HEK293 (cell line): ENCODE results near the gene RRP1.

Source experiments
- ATF2 ChIP-seq: fragments of 450-650 bp; formaldehyde crosslinking; IDR thresholded peaks from 2 replicates; pipeline ENCODE4 v1.5.1; 2016; ENCODE audit warnings: missing biosample characterization, missing genetic modification characterization, low read depth
- CTCF ChIP-seq: fragments of 450-650 bp; formaldehyde crosslinking; IDR thresholded peaks from 2 replicates; pipeline ENCODE4 v1.5.1; 2016; ENCODE audit warnings: missing biosample characterization, missing genetic modification characterization
- ZNF274 ChIP-seq, 2 experiments: fragments of 200-500 bp in 1 of 2; fragments of 450-650 bp in 1 of 2; sonication (Bioruptor generic) in 1 of 2; formaldehyde crosslinking in 1 of 2; IDR thresholded peaks; 2 replicates each; pipeline versions ENCODE4 v1.5.1 to v1.6.1; 2014 to 2016; ENCODE audit warnings: borderline replicate concordance in 1 of 2, inconsistent platforms in 1 of 2, low read length in 1 of 2, missing biosample characterization in 1 of 2, missing genetic modification characterization in 1 of 2
- ZNF302 ChIP-seq: fragments of 450-650 bp; formaldehyde crosslinking; IDR thresholded peaks from 2 replicates; pipeline ENCODE4 v1.5.1; 2016; ENCODE audit warnings: missing biosample characterization, missing genetic modification characterization, low read depth
- ZNF639 ChIP-seq: fragments of 450-650 bp; formaldehyde crosslinking; IDR thresholded peaks from 2 replicates; pipeline ENCODE4 v1.5.1; 2016; ENCODE audit warnings: missing biosample characterization, missing genetic modification characterization

GRCh38 chr21:43812139-43812821 is 22.9 kb downstream of the RRP1 start:
- no peak for TF ChIP-seq ZNF302 (tag by site-specific recombination)
- TF ChIP-seq ZNF274 (IDR thresholded peaks at IDR 0.05; ENCODE audit: low read length), result no peak
- TF ChIP-seq ZNF274 (tag by site-specific recombination; IDR thresholded peaks at IDR 0.05; ENCODE audit: borderline replicate concordance), result no peak
- TF ChIP-seq CTCF, result no peak
- no peak for TF ChIP-seq ATF2 (tag by site-specific recombination)
- TF ChIP-seq ZNF639 (tag by site-specific recombination), result no peak
